ENCODE data around the gene SMIM3.
"Not testable (repeated sequence)": the region's sequence is repeated elsewhere in the genome, so short reads cannot be mapped to it uniquely, and the experiment has no call there.

SMIM3 gene

GRCh38 chr5:150801117-150801927 is 22.8 kb downstream of the SMIM3 start:
- no peak for DNase-seq

GRCh38 chr5:150804388-150804787 is 25.8 kb downstream of the SMIM3 start:
- no peak for DNase-seq

DNA sequence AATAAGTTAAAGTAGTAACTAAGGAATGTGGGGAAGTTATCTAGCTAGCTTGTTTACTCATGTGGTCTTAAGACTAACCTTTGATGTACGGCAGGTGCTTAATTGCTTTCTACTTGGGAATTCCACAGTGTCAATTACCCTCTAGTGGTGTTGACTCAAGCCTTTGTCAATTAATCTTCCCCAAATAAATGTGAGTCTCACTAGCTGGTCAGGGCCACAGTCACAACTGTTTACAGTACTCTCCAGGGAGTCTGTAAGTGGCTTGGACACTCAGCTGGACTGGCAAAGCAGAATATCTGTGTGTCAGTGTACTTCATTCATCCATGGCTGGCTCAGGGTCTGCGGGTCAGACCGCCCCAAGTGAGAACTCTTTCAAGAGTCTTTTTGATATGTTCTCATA is 30.8 kb downstream of the SMIM3 start:
- no peak for DNase-seq

DNA sequence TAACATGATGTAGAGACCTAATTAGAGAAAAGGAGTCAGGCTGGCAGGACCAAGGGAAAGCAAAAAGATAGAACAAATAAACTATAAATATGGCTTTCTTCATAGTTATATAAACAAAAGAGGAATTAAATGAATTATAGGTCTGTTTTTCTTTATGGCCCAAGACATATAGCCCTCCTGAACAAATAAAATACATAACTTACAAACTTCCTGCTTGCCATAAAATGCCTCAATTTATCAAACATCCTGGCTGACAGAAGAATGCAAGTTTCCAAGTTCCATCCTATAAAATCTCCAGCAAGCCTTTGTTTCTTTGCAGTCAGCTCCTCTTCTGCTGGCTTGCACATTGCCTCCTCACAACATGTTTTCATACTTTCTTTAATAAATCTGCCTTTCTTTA is 36.5 kb downstream of the SMIM3 start:
- no peak for DNase-seq

DNA sequence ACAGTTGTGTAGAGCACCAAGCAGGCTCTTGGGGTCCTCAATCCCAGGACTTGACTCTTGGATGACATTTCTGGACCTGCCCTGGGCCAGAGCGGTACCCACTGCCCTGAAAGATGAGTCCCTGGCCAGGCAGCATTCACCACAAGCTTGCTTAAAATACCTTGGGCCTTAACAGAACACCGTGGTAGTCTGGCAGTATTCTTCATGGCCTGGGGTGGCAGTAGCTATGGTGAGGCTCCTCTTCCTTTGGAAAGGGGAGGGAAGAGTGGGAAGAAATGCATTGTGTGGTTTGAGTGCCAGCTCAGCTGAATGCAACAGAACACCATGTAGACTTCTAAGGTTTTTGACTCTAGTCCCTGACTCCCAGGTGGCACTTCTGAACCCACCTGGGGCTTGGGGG is 38.4 kb downstream of the SMIM3 start:
- no peak for DNase-seq

GRCh38 chr5:150829744-150830143 is 51.2 kb downstream of the SMIM3 start:
- DNase-seq: no peak

DNA sequence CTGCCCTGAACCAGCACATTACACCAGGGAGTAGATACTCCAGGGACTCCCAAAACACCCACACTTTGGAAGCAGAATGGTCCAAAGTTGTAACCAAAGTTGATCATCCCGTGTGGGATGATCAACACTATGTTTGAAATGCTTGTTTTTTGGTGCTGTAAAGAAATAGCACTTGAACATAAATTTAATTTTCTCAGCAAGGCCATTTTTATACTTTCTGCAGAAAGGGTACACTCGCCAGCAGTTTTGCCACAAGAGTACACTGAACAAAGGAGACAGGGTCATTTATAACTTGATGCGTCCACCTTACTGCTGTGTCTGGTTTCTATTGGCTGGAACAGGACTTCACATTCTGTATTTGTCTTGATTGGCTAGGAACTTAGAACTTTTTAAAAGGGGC is 53.3 kb downstream of the SMIM3 start:
- not testable (repeated sequence) for DNase-seq

- no peak for DNase-seq
Observed at GRCh38 chr5:150836064-150836463, 57.5 kb downstream of the SMIM3 start.

- DNase-seq: no peak
Observed at GRCh38 chr5:150836703-150837102, 58.1 kb downstream of the SMIM3 start.

DNA sequence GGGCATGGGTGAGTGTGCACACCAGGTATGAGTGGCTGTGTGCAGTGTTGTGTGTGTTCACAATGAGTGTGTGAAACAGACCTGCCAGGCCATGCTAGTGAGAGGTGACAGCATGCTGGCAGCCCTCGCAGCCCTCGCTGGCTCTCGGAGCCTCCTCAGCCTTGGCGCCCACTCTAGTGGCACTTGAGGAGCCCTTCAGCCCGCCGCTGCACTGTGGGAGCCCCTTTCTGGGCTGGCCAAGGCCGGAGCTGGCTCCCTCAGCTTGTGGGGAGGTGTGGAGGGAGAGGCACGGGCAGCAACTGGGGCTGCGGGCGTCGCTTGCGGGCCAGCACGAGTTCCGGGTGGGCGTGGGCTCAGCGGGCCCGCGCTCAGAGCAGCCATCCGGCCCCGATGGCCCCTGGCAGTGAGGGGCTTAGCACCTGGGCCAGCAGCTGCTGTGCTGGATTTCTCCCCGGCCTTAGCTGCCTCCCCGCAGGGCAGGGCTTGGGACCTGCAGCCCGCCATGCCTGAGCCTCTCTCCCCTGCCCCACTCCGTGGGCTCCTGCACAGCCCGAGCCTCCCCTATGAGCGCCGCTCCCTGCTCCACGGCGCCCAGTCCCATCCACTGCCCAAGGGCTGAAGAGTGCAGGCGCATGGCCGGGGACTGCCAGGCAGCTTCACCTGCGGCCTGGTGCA is 66.8 kb downstream of the SMIM3 start:
- DNase-seq: not testable (repeated sequence)

- DNase-seq: not testable (repeated sequence)
Observed at GRCh38 chr5:150846308-150846653, 67.7 kb downstream of the SMIM3 start, which contains the start of gene IRGM. Gene IRGM, plus strand, starts transcription at chr5:150846521. Its CDS starts 1,603 bp downstream, at chr5:150848124.
